Endothelial cell of umbilical vein (primary cell): ENCODE results near the gene SIRT3. TPM values are rescaled to one million over a fixed set of nuclear protein-coding genes. Genes with fewer than 3 reads are reported as not detected.

Experiments used
- BruUV-seq: library from RNA; stranded (reverse); fragments of 400-500 nt; replicated peaks from 2 replicates; lab custom pipeline; 2021; lab: Mats Ljungman, UMichigan
- CTCF ChIA-PET: fragments of 300-600, 350-600 bp; sonication (Branson Sonifier 250); formaldehyde crosslinking; loops from one replicate; lab custom pipeline; 2021; ENCODE audit warnings: antibody characterized with exemption, inconsistent platforms; lab: Charles Lee
- POLR2A ChIA-PET: fragments of 300-600, 350-600 bp; sonication (Branson Sonifier 250); formaldehyde crosslinking; loops from one replicate; lab custom pipeline; 2021; ENCODE audit warnings: antibody characterized with exemption, inconsistent platforms; lab: Charles Lee
- DNase-seq: peaks from one replicate; pipeline ENCODE4 v3.0.0-alpha.2; 2011; ENCODE audit warnings: low read depth, low spot score
- FAIRE-seq: peaks from 2 replicates; lab custom pipeline; 2011; peaks lifted over from hg19 to GRCh38; lab: Jason Lieb, UNC
- H2AFZ ChIP-seq: 2 replicates; pipeline ENCODE4 v1.6.0; 2012; ENCODE audit warnings: low read depth, low read length, control low read depth, inconsistent platforms
- H3K27ac ChIP-seq: 2 replicates; pipeline ENCODE4 v1.5.1; 2011; ENCODE audit warnings: low read depth, mild to moderate bottlenecking, control low read depth, low read length, moderate library complexity; ENCODE audit not compliant: insufficient read depth
- H3K27me3 ChIP-seq, 2 experiments: 2 replicates each; pipeline versions ENCODE4 v1.6.0 to v1.6.1; 2011; ENCODE audit warnings: low read length in 2 of 2, mixed read lengths in 1 of 2; ENCODE audit not compliant: control insufficient read depth in 2 of 2, insufficient read depth in 2 of 2
- H3K36me3 ChIP-seq, 2 experiments: 2 replicates in 1 of 2; 3 replicates in 1 of 2; pipeline ENCODE4 v1.5.1; 2011; ENCODE audit warnings: low read length in 2 of 2, mild to moderate bottlenecking in 1 of 2, moderate library complexity in 1 of 2; ENCODE audit not compliant: control insufficient read depth in 2 of 2, insufficient read depth in 2 of 2; ENCODE audit errors: extremely low read depth in 1 of 2
- H3K4me1 ChIP-seq: 3 replicates; pipeline ENCODE4 v1.5.1; 2011; ENCODE audit warnings: mild to moderate bottlenecking, low read length; ENCODE audit not compliant: control insufficient read depth, insufficient read depth; ENCODE audit errors: extremely low read depth
- H3K4me2 ChIP-seq: 2 replicates; pipeline ENCODE4 v1.6.1; 2011; ENCODE audit warnings: low read length, control low read depth, mixed read lengths; ENCODE audit not compliant: insufficient read depth
- H3K4me3 ChIP-seq, 3 experiments: fragments of 200-600 bp in 1 of 3; sonication (generic), shearing (Covaris generic) in 1 of 3; replicated peaks in 1 of 3; 2 replicates each; pipeline ENCODE4 v1.5.1; 2011 to 2016; ENCODE audit warnings: control low read depth in 3 of 3, low read length in 3 of 3, mild to moderate bottlenecking in 2 of 3, inconsistent platforms in 1 of 3, low read depth in 1 of 3, moderate library complexity in 1 of 3; ENCODE audit not compliant: insufficient read depth in 1 of 3
- H3K79me2 ChIP-seq: 2 replicates; pipeline ENCODE4 v1.6.0; 2012; ENCODE audit warnings: low read length, inconsistent platforms; ENCODE audit not compliant: control insufficient read depth, insufficient read depth
- H3K9ac ChIP-seq: replicated peaks from 2 replicates; pipeline ENCODE3; 2011; ENCODE audit warnings: low read length, control low read depth; ENCODE audit not compliant: insufficient read depth; ENCODE audit errors: extremely low read depth
- H3K9me1 ChIP-seq: replicated peaks from 3 replicates; pipeline ENCODE4 v1.6.0; 2011; ENCODE audit warnings: mild to moderate bottlenecking, low read length; ENCODE audit not compliant: control insufficient read depth, insufficient read depth; ENCODE audit errors: extremely low read depth
- H3K9me3 ChIP-seq: replicated peaks from 2 replicates; pipeline ENCODE4 v1.5.1; 2012; ENCODE audit warnings: low read length, inconsistent platforms; ENCODE audit not compliant: control insufficient read depth, insufficient read depth
- H4K20me1 ChIP-seq: replicated peaks from 2 replicates; pipeline ENCODE3; 2011; ENCODE audit warnings: mild to moderate bottlenecking, low read length; ENCODE audit not compliant: control insufficient read depth, insufficient read depth; ENCODE audit errors: extremely low read depth
- CTCF ChIP-seq, 2 donors: IDR thresholded peaks; 1 replicate in 1 of 2; 2 replicates in 1 of 2; pipeline ENCODE4 v1.5.1; 2011; ENCODE audit warnings: low read length in 2 of 2, mild to moderate bottlenecking in 2 of 2, moderate library complexity in 2 of 2, control low read depth in 1 of 2, inconsistent platforms in 1 of 2, low read depth in 1 of 2; ENCODE audit not compliant: insufficient read depth in 1 of 2; ENCODE audit errors: extremely low read depth in 1 of 2
- EZH2 ChIP-seq: IDR thresholded peaks from 2 replicates; pipeline ENCODE4 v1.6.1; 2012; ENCODE audit warnings: borderline replicate concordance, low read depth, mild to moderate bottlenecking, moderate library complexity, low read length, inconsistent platforms; ENCODE audit not compliant: severe bottlenecking
- FOS ChIP-seq: IDR thresholded peaks from 2 replicates; pipeline ENCODE4 v1.6.1; 2011; ENCODE audit warnings: mild to moderate bottlenecking, low read length, moderate library complexity, borderline replicate concordance; ENCODE audit not compliant: insufficient read depth
- GATA2 ChIP-seq: IDR thresholded peaks from 2 replicates; pipeline ENCODE4 v1.7.0; 2011; ENCODE audit warnings: low read depth, mild to moderate bottlenecking, moderate library complexity, mixed read lengths, low read length; ENCODE audit not compliant: insufficient read length, insufficient read depth
- JUN ChIP-seq: IDR thresholded peaks from 2 replicates; pipeline ENCODE4 v1.6.1; 2011; ENCODE audit warnings: borderline replicate concordance, low read depth; ENCODE audit not compliant: insufficient read length, insufficient read depth
- MAX ChIP-seq: IDR thresholded peaks from 2 replicates; pipeline ENCODE4 v1.6.1; 2011; ENCODE audit not compliant: insufficient read depth, insufficient read length
- MYC ChIP-seq: IDR thresholded peaks from one replicate; pipeline ENCODE4 v1.6.1; 2011; ENCODE audit warnings: mild to moderate bottlenecking, low read depth, low read length
- POLR2A ChIP-seq: IDR thresholded peaks from 2 replicates; pipeline ENCODE4 v1.6.1; 2012; ENCODE audit warnings: low read depth, mild to moderate bottlenecking, control low read depth, low read length
- POLR2AphosphoS5 ChIP-seq: IDR thresholded peaks from 2 replicates; pipeline ENCODE4 v1.6.1; 2012; ENCODE audit warnings: low read depth, mild to moderate bottlenecking, control low read depth, low read length, moderate library complexity; ENCODE audit not compliant: insufficient read depth
- dilution Hi-C: fragments of 300-500 bp; cut with MboI; formaldehyde crosslinking; loops from one replicate; pipeline ENCODE4 v1.15.0; 2019; ENCODE audit warnings: low sequenced_read_pairs; ENCODE audit not compliant: extremely low pct_ligation_motif_present
- intact Hi-C: fragments of 100-400 bp; cut with micrococcal nuclease; formaldehyde crosslinking; loops from one replicate; pipeline ENCODE4 v1.10.0; 2022
- polyA plus RNA-seq, 4 experiments: library from polyadenylated mRNA; depleted of rRNA in 3 of 4; stranded (reverse) in 3 of 4; unstranded in 1 of 4; fragments of >200 nt; gene quantifications; 2 replicates each; pipeline versions ENCODE4 v1.2.1 to v1.2.3, GENCODE V29; 2011 to 2012; ENCODE audit warnings: missing spikeins in 1 of 4
- total RNA-seq: library from RNA; stranded (reverse); gene quantifications from 2 replicates; pipeline ENCODE4 v1.2.3, GENCODE V29; 2021

Gene SIRT3
- total and polyA plus RNA-seq, 2 donors (not counting 3 experiments of a cell fraction or from before 2014, with no cell fraction given), result 12.0 to 18.3 TPM

- no peaks in the 10 kb centered on the region for H3K9me3 ChIP-seq
- dilution Hi-C loops (no loop called here), intact Hi-C loops (no loop called here)
- H3K9ac ChIP-seq, result no peak overlapping the region
- H3K36me3 ChIP-seq, result no peaks in the 10 kb centered on the region
- H3K27me3 ChIP-seq, result peaks cover 22 to 30% of the 10 kb centered on the region in 2 experiments
- H4K20me1 ChIP-seq, result no peaks in the 10 kb centered on the region
- no peaks in the 10 kb centered on the region for H3K9me1 ChIP-seq
- CTCF ChIA-PET, result no interaction called here
- no peaks in the 10 kb centered on the region for H3K79me2 ChIP-seq
- DNase-seq, result no peak
- H3K4me1 ChIP-seq, result peaks cover 3% of the 10 kb centered on the region
- no peak overlapping the region for H3K4me2 ChIP-seq
- no peak for FAIRE-seq
- no peak overlapping the region for H3K27ac ChIP-seq
- no TSS peak for BruUV-seq
- POLR2A ChIA-PET, result no interaction called here
- no peak overlapping the region for H2AFZ ChIP-seq
- TF ChIP-seq GATA2 (no peak), MYC (no peak), FOS (no peak), POLR2AphosphoS5 (no peak), CTCF (IDR thresholded peaks at IDR 0.05; ENCODE audit: extremely low read depth in 1 of 2, insufficient read depth in 1 of 2, low read depth in 1 of 2, low read length in 2 of 2) (no peak), MAX (no peak), POLR2A (no peak), JUN (no peak), EZH2 (no peak)
- no peak overlapping the region for H3K4me3 ChIP-seq
Observed at GRCh38 chr11:285894-286220, 49.7 kb upstream of the SIRT3 start.
